GM23248 (cell line): ENCODE results near the gene POLR1F.

Source experiments
- EZH2 ChIP-seq: fragments of 200-600 bp; sonication (generic); IDR thresholded peaks from 2 replicates; pipeline ENCODE4 v1.6.1; 2018; ENCODE audit warnings: antibody characterized with exemption, mild to moderate bottlenecking; ENCODE audit not compliant: insufficient read depth, poor library complexity, severe bottlenecking
- EZH2phosphoT487 ChIP-seq: fragments of 200-600 bp; sonication (generic); IDR thresholded peaks from 2 replicates; pipeline ENCODE4 v1.6.1; 2018; ENCODE audit warnings: antibody characterized with exemption, moderate library complexity, mild to moderate bottlenecking, low read depth; ENCODE audit not compliant: insufficient read depth

- TF ChIP-seq EZH2 (no peak), EZH2phosphoT487 (no peak)
Measured at GRCh38 chr7:19715499-19715898, 6.7 kb upstream of the POLR1F start.
